Mucosa of descending colon (tissue), 3 donors: Measurements from ENCODE around the gene SLC38A10. TPM values are rescaled to one million over a fixed set of nuclear protein-coding genes. Genes with fewer than 3 reads are reported as not detected.

Source experiments
- ATAC-seq: fragments of 200-7000 bp; cut with Tn5 transposase; one replicate; pipeline ENCODE4 v1.9.1; 2020; ENCODE audit warnings: mild to moderate bottlenecking, moderate library complexity
- DNase-seq, 3 donors: peaks; one replicate each; pipeline ENCODE4 v3.0.0-alpha.2; 2020
- H3K36me3 ChIP-seq: fragments of 200-600 bp; one replicate; pipeline ENCODE4 v1.8.0; 2021; ENCODE audit warnings: low read depth, mild to moderate bottlenecking
- H3K4me1 ChIP-seq: fragments of 200-600 bp; one replicate; pipeline ENCODE4 v1.8.0; 2021; ENCODE audit warnings: low read depth, mild to moderate bottlenecking
- H3K4me3 ChIP-seq: fragments of 200-600 bp; one replicate; pipeline ENCODE4 v1.8.0; 2021; ENCODE audit warnings: mild to moderate bottlenecking
- H3K9me3 ChIP-seq: fragments of 200-600 bp; one replicate; pipeline ENCODE4 v1.8.0; 2021; ENCODE audit warnings: mild to moderate bottlenecking
- intact Hi-C, 2 donors: fragments of 100-400 bp; cut with DNase I in 1 of 2; cut with micrococcal nuclease in 1 of 2; formaldehyde crosslinking; loops; one replicate each; pipeline versions ENCODE4 v1.11.0 to v1.11.1; 2022; cut with DNase I, micrococcal nuclease
- total RNA-seq, 3 donors: library from RNA; stranded (reverse); fragmentation: NEBNext Ultra II Directional in 2 of 3; extraction: Animal tissue kit (Norgen Biotek cat#: 25700) in 2 of 3; gene quantifications; one replicate each; pipeline versions ENCODE4 v1.2.1 to v1.2.4, GENCODE V29; 2021 to 2023
- TF ChIP-seq, protein P1 (sequence below): fragments of 200-600 bp; IDR thresholded peaks from one replicate; pipeline ENCODE4 v1.8.0; 2022; ENCODE audit warnings: antibody characterized with exemption, mild to moderate bottlenecking
- donor health status: DM: no; HTN: no; CAD: no; lungs with moderate emphysema.
- donor health status: DM: no; HTN: no; CAD: no.
- donor health status: DM: no; HTN: yes; CAD: no.

SLC38A10 gene
- total RNA-seq, 3 donors from 2014 or later: 77.0 to 95.3 (median 94.0) TPM

DNA sequence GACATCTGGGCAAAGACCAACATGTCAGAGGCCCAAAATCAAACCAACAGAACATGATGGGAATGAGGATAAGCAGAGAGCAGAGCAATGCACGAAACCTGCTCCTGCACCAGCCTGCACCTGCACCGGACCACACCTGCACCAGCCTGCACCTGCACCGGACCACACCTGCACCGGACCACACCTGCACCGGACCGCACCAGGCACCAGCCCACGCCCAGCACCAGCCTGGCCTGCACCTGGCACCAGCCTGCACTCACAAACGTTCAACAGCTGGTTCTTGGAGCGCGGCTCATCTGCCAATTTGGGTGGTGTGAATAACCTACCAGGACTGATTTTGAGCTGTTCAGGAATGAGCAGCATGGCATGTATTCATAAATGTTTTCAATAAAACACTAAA lies 90.5 kb downstream of the SLC38A10 start:
- Histone ChIP-seq H3K36me3 (no peaks in the 10 kb centered on the region), H3K4me1 (no peaks in the 10 kb centered on the region), H3K9me3 (no peaks in the 10 kb centered on the region), H3K4me3 (no peak overlapping the region)
- TF ChIP-seq, protein P1, sequence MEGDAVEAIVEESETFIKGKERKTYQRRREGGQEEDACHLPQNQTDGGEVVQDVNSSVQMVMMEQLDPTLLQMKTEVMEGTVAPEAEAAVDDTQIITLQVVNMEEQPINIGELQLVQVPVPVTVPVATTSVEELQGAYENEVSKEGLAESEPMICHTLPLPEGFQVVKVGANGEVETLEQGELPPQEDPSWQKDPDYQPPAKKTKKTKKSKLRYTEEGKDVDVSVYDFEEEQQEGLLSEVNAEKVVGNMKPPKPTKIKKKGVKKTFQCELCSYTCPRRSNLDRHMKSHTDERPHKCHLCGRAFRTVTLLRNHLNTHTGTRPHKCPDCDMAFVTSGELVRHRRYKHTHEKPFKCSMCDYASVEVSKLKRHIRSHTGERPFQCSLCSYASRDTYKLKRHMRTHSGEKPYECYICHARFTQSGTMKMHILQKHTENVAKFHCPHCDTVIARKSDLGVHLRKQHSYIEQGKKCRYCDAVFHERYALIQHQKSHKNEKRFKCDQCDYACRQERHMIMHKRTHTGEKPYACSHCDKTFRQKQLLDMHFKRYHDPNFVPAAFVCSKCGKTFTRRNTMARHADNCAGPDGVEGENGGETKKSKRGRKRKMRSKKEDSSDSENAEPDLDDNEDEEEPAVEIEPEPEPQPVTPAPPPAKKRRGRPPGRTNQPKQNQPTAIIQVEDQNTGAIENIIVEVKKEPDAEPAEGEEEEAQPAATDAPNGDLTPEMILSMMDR: no peak
- peak; percentile 48 for ATAC-seq
- DNase-seq: peak in 2 of 3 donors; percentile 30 to 51
- intact Hi-C loops: no loop called here

GRCh38 chr17:81203136-81203535 lies 92.0 kb downstream of the SLC38A10 start:
- Histone ChIP-seq H3K4me1 (no peaks in the 10 kb centered on the region), H3K4me3 (no peak overlapping the region), H3K36me3 (no peaks in the 10 kb centered on the region), H3K9me3 (no peaks in the 10 kb centered on the region)
- DNase-seq (no peak), ATAC-seq (no peak)
- TF ChIP-seq, protein P1: no peak
- intact Hi-C loops: no loop called here

GRCh38 chr17:81202318-81202717 lies 92.8 kb downstream of the SLC38A10 start:
- H3K4me1 ChIP-seq: no peaks in the 10 kb centered on the region
- H3K36me3 ChIP-seq: no peaks in the 10 kb centered on the region
- no peak for DNase-seq
- H3K4me3 ChIP-seq: no peak overlapping the region
- no peak for ATAC-seq
- intact Hi-C loops: no loop called here
- TF ChIP-seq, protein P1: no peak
- H3K9me3 ChIP-seq: no peaks in the 10 kb centered on the region

- TF ChIP-seq, protein P1: peak; percentile 27
- Histone ChIP-seq H3K4me1 (no peaks in the 10 kb centered on the region), H3K36me3 (no peaks in the 10 kb centered on the region), H3K9me3 (no peaks in the 10 kb centered on the region), H3K4me3 (no peak overlapping the region)
- intact Hi-C loops: no loop called here
- peak in 1 of 3 donors; percentile 88 for DNase-seq
- peak; percentile 91 for ATAC-seq
These were observed 94.2 kb downstream of the SLC38A10 start for GRCh38 chr17:81200695-81201580.

- Histone ChIP-seq H3K4me3 (no peak overlapping the region), H3K36me3 (no peaks in the 10 kb centered on the region), H3K9me3 (no peaks in the 10 kb centered on the region), H3K4me1 (no peaks in the 10 kb centered on the region)
- no peak for ATAC-seq
- TF ChIP-seq, protein P1: no peak
- intact Hi-C loops: no loop called here
- DNase-seq: no peak
These were observed 94.9 kb downstream of the SLC38A10 start for GRCh38 chr17:81200201-81200600.
